Vagina (tissue), 2 donors: Measurements from ENCODE around the gene MND1.

ENCODE experiments used
- POLR2A ChIP-seq, 2 donors: fragments of 450-650 bp; IDR thresholded peaks; one replicate each; pipeline ENCODE4 v1.6.1; 2017; ENCODE audit warnings: antibody characterized with exemption in 2 of 2, mild to moderate bottlenecking in 2 of 2, moderate library complexity in 2 of 2
- POLR2AphosphoS5 ChIP-seq, 2 donors: sonication (generic); formaldehyde crosslinking; IDR thresholded peaks; one replicate each; pipeline ENCODE4 v1.9.0; 2017; ENCODE audit warnings: antibody characterized with exemption in 2 of 2, mild to moderate bottlenecking in 2 of 2, low read depth in 1 of 2; ENCODE audit not compliant: insufficient read depth in 1 of 2
- TF ChIP-seq, protein P1 (sequence below), 3 experiments: fragments of 450-650 bp in 2 of 3; fragments of 200-600 bp in 1 of 3; sonication (generic) in 1 of 3; IDR thresholded peaks; one replicate each; pipeline ENCODE4 v1.5.1; 2017 to 2019; ENCODE audit warnings: antibody characterized with exemption in 3 of 3, mild to moderate bottlenecking in 2 of 3, moderate library complexity in 2 of 3

DNA sequence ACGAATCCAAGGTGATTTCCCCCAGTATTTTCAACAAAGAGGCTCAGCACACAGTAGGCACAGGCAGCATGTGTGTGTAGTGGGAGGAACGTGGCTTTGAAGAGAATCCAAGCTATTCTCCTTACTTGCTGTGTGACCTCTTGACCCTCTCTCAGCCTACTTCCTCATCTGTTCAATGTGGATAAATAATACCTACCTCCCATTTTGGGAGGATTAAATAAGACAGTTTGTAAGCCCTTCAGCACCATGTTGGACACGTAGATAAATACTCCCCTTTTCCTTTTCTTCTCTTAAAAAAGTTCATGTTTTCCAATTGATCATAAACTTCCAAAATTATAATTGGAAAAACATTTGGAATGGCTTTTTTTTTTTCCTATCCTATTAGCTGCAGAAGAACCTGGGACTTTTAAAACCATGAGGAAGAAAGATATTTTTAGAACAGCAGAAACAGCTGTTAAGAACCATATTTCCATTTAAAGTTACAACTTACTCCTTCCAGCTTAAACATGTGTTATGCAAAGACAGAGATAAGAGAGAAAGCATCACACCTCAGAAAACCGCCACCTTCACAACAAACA is 65.5 kb downstream of the MND1 start:
- TF ChIP-seq POLR2AphosphoS5 (IDR thresholded peaks at IDR 0.05; ENCODE audit: insufficient read depth in 1 of 2, low read depth in 1 of 2) (no peak), POLR2A (IDR thresholded peaks at IDR 0.05) (no peak)
- TF ChIP-seq, protein P1, sequence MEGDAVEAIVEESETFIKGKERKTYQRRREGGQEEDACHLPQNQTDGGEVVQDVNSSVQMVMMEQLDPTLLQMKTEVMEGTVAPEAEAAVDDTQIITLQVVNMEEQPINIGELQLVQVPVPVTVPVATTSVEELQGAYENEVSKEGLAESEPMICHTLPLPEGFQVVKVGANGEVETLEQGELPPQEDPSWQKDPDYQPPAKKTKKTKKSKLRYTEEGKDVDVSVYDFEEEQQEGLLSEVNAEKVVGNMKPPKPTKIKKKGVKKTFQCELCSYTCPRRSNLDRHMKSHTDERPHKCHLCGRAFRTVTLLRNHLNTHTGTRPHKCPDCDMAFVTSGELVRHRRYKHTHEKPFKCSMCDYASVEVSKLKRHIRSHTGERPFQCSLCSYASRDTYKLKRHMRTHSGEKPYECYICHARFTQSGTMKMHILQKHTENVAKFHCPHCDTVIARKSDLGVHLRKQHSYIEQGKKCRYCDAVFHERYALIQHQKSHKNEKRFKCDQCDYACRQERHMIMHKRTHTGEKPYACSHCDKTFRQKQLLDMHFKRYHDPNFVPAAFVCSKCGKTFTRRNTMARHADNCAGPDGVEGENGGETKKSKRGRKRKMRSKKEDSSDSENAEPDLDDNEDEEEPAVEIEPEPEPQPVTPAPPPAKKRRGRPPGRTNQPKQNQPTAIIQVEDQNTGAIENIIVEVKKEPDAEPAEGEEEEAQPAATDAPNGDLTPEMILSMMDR (IDR thresholded peaks at IDR 0.05), result no peak
